Endometrial microvascular endothelial cells (primary cell): ENCODE measurements around the gene GALNT10. TPM values are rescaled to one million over a fixed set of nuclear protein-coding genes. Genes with fewer than 3 reads are reported as not detected.

Experiments used
- in situ Hi-C: cut with HindIII; loops from 2 replicates; pipeline ENCODE4 v1.10.0; 2017; ENCODE audit warnings: low sequenced_read_pairs, low pct_unique_long_range_greater_than_20kb; ENCODE audit errors: inconsistent ontology term
- total RNA-seq: library from RNA; depleted of rRNA; stranded (reverse); fragments of >200 nt; gene quantifications from one replicate; pipeline ENCODE4 v1.2.3, GENCODE V29; 2015; ENCODE audit errors: inconsistent ontology term

Gene GALNT10
- total RNA-seq, 1 donor from 2014 or later: 55.1 TPM

DNA sequence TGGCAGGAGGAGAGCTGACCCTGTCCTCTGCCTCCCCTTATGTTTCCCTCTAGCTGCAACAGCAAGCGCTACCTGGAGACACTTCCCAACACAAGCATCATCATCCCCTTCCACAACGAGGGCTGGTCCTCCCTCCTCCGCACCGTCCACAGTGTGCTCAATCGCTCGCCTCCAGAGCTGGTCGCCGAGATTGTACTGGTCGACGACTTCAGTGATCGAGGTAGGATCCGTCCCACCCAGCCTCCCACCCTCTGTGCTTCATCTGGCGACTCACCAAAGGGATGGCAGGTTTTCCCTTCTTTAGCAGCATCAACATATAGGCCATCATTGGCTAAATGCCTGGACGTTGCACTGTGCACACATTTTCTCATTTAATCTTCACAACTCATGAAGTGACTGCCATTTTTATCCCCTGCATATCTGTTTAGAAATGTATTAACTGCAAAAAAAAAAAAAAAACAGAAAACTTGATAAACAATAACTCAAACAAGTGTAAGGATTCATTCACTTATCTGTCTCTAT is 139.0 kb downstream of the GALNT10 start:
- in situ Hi-C loops: no loop called here

DNA sequence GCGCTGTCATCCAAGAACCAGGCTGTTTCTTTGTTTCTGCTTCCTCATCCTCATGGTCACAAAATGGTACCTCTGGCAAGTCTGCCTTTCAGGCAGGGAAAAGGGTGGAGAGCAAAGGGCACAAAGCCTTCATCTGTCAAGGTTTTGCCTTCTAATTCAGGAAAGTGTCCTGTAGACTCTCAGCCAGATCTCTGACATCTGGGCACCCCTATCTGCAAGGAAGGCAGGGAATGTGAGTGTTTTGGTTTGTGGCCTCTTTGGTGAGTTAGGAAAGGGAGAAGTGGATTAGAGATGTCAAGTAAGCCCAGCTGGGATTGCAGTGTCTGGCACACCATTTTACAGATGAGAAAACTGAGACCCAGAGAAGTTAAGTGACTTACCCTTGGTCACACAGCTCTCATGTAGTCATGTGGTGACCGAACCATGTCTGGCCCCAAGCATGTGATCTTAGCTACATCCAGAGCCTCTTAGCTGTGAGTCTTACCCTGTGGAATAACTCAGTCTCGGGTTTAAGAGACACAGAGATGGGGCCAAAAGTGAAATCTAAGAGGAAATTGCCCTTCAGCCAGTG is 139.6 kb downstream of the GALNT10 start:
- in situ Hi-C loops: no loop called here

DNA sequence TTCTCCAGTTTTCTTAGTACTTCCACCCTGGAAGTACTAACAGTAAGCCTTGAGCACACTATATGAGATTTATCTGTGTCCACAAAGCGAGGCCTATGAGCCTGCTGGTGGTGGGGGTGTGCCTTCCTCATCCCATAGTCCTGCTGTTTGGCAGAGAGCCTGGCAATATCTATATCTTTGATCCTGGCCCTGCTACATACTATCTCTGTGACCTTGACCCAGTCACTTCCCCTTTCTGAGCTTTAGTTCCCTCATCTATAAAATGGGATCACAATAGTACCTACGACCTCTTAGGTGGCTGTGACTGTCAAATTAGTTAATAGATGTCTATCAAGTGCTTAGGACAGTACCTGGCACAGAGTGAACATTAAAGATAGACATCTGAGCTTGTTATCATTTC is 140.7 kb downstream of the GALNT10 start:
- in situ Hi-C loops: no loop called here

DNA sequence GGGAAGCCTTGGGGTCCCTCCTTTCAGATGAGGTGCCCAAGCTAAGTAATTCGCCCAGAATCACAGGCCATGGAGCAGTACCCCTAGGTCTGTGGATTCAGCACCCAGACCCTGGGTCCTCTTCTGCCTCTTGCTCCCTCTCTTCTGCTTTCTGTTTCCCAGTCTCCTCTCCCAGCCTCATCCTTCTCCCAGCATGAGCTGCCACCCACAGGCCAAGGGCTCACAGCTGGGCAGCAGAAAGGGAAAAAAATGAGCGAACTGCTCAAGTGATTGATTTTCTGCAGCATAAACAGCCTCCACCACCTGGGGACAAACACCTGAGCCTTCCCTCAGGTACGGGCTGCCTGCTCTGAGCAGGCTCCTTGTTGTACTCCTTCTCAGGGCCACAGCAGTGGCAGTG is 141.4 kb downstream of the GALNT10 start:
- in situ Hi-C loops: no loop called here

DNA sequence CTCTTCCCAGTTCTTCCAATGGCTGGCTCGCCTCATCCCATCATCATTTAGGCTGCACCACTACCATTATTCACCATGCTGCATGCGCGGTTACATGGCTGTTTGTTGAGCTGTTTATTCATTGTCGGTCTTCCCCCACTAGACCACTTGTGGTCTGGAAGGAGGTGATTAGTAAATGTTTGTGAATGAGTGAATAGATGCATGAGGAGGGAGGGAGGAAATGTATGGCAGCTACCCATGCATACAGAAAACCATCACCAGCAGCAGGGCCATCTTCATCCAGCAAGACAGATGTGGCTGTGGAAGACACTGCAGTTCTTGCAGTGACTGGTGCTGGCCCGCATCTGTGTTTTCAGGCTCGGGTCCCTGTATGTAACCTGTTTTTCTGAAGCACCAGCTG is 141.9 kb downstream of the GALNT10 start:
- in situ Hi-C loops: no loop called here

DNA sequence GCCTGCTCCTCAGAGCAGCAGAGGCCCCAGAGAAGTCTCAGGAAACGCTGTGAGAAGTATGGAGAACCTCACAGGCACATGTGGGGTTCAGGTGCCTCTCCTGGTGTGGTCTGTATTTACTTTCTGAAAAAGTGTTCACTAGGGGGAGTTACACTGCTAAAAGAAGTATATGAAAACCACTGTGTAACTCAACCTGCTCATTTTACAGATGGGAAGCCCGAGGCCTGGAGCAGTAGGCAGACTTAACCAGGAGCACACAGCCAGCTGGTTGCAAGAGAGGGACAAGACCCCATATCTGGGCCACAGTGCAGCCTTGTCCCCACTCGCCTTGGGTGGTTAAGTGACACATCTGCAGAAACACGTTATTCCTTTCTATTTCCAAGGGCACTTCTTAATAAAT is 142.5 kb downstream of the GALNT10 start:
- in situ Hi-C loops: no loop called here

DNA sequence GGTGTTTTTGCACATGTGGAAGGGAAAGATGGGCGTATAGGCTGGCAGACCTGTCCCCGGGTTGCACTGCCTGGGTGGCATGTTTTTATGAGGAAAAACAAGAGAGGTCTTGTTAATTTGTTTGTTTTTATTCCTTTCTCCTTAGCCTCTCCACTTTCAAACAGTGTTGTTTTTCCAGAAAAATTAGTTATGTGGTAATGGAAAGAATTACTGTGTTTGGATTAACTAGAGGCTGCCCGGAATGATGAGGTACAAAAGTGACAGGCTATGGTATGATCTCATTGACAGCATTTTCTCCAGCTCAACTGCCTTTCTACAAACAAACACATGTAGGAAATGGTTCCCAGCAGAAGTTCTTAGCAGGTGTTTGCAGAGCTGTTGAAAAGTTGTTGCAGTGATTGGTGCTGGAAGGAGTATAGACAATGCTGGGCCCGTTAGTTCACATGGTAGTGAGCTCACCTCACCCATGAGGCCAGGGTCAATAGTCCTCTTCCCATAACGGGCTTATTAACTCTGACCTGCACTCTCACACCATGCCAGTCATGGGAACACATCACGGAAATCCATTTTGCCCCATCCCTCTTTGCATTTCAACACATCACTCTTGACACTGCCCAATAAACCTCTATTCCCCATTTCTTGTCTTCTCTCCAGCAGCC is 144.0 kb downstream of the GALNT10 start:
- in situ Hi-C loops: no loop called here

DNA sequence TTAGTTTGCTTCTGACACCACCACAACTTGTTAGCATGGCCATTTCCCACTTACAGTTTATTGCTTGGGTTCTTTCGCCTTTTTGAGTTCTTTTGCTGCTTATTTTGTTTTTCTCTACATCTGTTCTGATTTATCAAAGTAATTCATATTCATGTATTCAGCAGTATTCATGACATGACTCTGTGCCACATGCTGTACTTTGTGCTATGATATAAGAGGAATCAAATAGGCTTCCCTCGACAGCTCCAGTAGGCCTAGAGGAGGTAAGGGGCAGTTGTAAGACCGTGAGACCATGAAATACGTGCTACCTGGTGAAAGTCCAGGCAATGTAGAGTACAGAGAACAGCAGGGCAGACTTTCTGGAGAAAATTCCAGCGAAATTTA is 144.5 kb downstream of the GALNT10 start:
- in situ Hi-C loops: no loop called here

DNA sequence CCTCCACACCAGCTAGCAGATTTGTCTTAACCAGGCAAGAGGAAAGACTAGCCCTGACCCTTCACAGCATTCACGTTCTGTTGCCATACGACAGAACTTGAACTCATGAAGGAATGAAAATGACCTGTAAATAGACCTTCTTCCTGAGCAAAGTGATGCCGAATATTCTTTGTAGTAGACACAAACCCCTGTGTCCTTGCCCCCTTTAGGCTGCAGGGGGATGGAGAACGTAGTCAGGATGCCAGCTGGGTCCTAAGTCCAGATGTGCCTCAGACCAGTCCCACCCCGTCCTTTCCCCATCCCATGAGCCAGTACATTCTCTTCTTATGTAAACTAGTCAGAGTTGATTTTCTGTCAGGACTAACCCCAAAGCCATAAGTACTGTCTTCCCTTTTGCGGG is 151.1 kb downstream of the GALNT10 start:
- in situ Hi-C loops: no loop called here

DNA sequence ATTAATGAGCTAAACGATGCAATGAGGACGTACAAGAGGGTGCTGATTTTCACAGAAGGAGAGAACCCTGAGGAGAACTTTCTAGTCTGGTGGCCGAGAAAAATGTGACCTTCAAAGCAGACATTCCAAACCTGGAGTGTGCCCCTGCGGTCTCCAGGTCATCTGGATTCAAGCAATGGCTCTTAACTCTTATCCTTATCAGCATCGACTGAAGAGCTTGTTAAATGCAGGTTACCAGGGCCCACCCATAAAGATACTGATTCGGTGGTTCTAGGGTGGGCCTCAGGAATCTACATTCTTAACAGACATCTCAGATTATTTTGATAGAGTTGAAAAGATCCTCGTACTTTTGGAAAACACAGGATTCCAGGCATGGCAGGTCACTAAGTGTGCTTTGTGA is 151.7 kb downstream of the GALNT10 start:
- in situ Hi-C loops: no loop called here

DNA sequence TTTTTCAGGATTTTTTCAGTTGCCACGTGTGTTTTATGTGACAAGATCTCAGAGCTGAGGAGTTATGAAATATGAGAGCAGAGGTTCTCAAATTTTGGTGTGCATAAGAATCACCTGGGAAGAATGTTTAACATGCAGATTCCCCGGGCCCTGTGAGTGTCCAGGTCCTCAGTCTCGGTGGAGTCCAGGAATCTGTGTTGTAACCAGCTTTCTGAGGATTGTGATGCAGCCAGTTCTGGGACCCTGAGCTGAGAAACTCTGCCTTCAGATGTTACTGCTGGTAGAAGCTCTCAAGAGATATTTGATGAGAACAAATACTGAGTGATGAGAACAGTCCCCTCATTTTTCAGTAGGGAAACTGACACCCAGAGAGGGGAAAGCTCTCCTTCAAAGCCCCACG is 152.4 kb downstream of the GALNT10 start:
- in situ Hi-C loops: no loop called here

DNA sequence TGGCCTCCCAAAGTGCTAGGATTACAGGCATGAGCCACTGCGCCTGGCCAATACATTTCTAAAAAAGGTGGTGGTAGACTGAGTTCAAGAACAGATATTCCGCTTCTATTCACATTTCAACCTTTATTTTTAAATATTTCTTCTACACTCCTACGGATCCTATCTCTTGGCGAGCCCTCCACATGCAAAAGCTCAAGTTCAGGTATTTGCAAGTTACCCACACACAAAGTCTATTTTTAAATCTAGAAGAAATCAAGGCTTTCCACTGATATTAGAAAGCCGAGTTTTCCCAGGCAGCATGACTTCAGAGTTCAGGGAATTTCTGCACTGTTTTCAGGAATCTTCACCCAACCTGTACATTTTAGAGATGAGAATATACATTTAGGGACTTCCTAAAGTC is 153.9 kb downstream of the GALNT10 start:
- in situ Hi-C loops: no loop called here

DNA sequence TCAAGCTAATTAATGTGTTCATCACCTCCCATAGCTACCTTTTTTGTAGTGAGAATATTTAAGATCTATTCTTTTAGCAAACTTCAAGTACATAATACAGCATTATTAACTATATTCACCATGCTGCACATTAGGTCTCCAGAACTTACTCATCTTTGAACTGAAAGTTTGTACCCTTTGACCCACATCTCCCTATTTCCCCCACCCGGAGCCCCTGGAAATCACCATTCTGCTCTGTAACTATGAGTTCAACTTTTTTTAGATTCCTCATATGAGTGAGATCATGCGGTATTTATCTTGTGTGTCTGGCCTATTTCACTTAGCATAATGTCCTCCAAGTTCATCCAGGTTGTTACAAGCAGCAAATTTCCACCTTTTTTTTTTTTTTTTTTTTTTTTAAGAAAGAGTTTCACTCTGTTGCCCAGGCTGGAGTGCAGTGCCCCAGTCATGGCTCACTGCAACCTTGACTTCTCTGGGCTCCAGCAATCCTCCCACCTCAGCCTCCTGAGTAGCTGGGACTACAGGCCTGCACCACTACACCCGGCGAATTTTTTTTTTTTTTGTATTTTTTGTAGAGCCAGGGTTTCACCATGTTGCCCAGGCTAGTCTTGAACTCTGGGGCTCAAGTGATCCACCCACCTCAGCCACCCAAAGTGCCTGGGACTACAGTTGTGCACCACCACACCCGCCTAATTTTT is 154.9 kb downstream of the GALNT10 start:
- in situ Hi-C loops: no loop called here

DNA sequence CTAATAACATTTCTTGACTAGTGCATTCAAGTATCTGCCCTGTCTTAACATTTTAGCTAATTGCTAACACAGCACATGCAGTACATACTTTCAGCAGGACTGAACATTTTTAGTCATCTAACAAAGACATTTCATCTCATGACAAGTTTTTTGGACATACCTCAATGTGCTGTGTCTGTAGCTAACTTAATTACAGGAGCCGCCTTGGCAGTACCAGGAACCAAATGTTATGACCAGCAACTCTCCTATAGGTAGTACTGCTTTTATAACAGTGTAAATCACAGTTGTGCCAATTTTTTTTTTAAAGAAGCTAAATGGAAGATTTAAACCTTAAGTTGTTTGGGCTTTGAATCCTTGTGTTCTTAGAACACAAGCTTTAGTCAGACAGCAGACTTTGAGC is 155.9 kb downstream of the GALNT10 start:
- in situ Hi-C loops: no loop called here

DNA sequence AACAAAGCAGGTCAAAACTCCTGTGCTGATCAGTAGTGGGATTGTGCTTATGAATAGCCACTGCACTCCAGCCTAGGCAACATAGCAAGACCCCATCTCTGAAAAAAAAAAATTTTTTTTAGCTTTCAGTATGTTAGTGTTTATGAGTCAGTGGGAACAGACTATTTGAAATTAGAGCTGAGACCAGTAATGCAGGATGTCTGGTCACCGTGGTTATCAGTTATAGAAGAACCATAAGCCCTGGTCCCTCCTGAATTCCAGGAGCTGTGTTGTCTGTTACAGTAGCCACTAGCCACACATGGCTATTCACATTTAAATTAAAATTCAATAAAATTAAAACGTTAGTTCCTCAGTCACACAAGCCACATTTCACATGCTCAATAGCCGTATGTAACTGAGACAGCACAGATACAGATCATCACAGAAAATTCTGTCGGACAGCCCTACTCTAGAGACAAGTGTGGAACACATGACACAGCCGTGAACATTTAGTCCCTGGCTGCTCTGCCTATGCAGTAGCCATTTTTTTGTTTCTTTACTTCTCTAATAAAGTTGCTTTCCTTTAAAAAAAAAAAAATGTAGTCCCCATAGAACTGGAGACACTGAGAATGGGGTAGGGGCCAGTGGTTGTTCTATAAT is 159.2 kb downstream of the GALNT10 start:
- in situ Hi-C loops: no loop called here

DNA sequence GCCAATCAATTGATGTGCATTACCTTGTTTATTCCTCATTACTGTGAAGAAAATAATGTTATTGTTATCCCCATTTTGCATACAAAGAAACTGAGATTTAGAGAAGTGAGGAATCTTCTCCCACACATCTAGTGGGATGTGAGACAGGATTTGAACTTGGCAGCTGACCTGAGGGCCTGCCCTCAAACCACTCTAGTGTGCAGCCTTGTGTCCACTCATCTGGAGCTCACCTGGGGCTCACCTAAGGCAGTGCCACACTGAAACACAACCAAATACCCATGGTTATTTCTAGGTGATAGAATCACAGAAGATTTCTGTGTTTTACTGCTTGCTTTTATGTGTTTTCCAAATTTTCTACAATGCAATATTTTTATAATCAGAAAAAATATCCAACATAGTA is 160.6 kb downstream of the GALNT10 start:
- in situ Hi-C loops: no loop called here

DNA sequence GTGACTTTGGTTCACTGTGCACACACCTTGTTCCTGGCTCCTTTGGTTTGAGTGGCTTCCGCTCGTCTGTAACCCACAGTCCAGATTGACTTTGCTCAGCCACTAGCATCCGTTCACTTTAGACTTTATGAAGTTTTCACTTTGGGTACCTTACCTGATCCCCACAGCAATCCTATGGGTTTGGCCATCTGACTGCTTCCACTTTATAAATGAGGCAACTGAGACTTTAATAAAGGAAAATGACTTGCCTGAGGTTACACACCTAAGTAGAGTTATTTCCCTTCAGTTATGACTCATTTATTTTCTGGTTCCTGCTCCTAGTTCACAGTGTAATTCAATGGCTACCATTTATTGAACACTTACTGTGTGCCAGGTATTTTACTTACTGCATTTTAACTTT is 161.0 kb downstream of the GALNT10 start:
- in situ Hi-C loops: no loop called here

DNA sequence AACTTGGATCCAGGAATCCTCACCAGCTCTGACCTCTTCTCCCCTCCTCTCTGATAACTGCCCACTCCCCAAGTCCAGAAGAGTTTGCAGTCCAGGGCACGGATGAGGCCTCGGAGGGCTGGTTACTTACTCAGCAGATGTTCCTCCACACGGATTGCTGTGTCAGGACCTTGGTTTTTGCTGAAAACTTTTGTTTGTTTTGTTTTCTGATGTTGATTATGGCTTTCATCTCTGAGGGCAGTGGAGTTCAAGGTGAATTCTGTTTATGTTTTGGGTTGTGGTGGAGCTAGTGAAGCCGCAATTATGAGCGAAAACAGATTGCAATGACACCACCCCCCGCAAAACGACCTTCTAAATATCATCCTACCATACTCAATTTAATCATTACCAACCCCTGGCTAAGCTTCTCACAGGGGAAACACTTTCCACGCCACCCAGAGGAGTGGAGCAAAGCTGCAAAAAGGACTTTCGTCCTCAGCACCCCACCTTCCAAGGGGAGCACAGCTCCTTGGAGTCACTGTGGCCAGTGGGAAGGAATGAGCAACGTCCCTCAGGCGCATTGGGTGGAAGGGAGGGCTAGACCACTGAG is 162.5 kb downstream of the GALNT10 start:
- in situ Hi-C loops: no loop called here

DNA sequence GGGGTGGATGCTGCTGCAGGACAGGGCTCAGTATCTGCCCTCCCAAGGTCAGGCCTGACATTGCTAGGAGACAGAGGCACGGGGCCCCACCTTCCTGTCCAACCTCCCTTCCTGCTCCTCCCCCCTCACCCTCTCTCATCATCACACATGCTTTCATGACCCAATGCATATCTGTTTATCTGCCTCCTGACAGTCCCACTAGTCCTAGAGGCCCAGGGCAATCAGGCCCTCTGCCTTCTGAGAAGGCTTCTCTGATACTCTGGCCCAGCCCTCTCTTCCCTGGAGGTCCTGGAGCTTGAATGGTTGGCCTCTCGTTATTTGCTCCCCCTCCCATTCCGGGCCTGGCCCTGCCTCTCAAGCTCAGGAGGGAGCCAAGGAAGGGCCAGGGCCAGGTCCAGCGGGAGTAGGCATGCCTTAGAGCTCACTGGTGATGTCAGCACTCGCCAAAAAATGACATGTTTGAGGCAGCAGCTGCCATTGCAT is 164.6 kb downstream of the GALNT10 start:
- in situ Hi-C loops: no loop called here
